HL-60 (cell line): Measurements from ENCODE around the gene ABCA10.

Source experiments
- DNase-seq, 2 experiments: peaks; one replicate each; pipeline ENCODE4 v3.0.0-alpha.2; 2010 to 2020; ENCODE audit warnings: low read depth in 1 of 2, low spot score in 1 of 2
- H3K27ac ChIP-seq: fragments of 250-450 bp; sonication (Bioruptor Pico); replicated peaks from 2 replicates; pipeline ENCODE4 v1.5.1; 2020; ENCODE audit warnings: mild to moderate bottlenecking, moderate library complexity
- H3K27me3 ChIP-seq: fragments of 250-450 bp; sonication (Bioruptor Pico); 2 replicates; pipeline ENCODE4 v1.5.1; 2021; ENCODE audit warnings: mild to moderate bottlenecking, moderate library complexity; ENCODE audit not compliant: insufficient read depth, poor library complexity, severe bottlenecking
- H3K4me3 ChIP-seq: replicated peaks from 2 replicates; pipeline ENCODE4 v1.5.1; 2011; ENCODE audit warnings: mild to moderate bottlenecking, control low read depth, low read length; ENCODE audit not compliant: insufficient read depth
- GABPA ChIP-seq: IDR thresholded peaks from 2 replicates; pipeline ENCODE4 v1.6.1; 2012; ENCODE audit warnings: low read depth
- POLR2AphosphoS5 ChIP-seq: IDR thresholded peaks from 2 replicates; pipeline ENCODE4 v1.6.1; 2012; ENCODE audit warnings: low read depth
- SPI1 ChIP-seq: IDR thresholded peaks from 2 replicates; pipeline ENCODE4 v1.6.1; 2012; ENCODE audit warnings: low read depth, mild to moderate bottlenecking, borderline replicate concordance
- TF ChIP-seq, protein P1 (sequence below): IDR thresholded peaks from 2 replicates; pipeline ENCODE4 v1.6.1; 2012; ENCODE audit warnings: low read depth; ENCODE audit not compliant: insufficient replicate concordance
- TF ChIP-seq, protein P2 (sequence below): IDR thresholded peaks from one replicate; pipeline ENCODE4 v1.5.1; 2011; ENCODE audit warnings: low read length, control low read depth, inconsistent platforms; ENCODE audit not compliant: insufficient read depth

Gene ABCA10

DNA sequence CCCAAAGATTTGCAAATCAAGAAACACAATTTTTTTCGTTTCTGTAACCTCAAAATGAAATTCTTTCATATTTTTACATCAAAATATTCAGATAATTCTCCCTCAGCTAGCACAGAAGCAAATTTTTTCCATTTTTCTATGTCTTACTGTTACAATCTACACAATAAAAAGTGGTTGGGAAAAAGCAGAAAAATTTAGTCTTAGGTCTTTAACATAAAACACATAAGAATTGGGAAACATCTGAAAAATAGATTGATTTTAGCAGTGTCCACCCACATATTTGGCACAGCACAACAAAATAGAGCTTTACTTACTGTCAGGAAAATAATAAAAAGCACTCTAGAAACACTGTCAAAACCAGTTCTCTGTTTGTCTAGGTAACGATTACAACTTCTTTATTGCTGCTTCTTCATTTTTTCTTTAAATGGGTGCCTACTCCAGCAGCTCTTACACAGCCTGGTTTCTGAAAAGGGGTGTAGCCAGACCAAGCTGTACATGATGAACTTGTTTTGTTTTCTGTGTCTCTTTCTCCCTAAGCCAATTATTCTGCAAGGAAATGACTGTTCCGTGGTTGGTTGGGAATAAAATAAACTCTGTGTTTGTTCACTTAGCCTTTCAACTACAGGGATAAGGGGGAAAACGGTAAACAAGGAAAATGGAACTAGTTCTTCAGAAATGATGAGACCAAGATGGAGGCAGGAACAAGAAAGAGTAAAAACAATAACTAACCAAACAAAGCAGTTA is 87.0 kb downstream of the ABCA10 start, which contains the start of gene ABCA6:
Gene ABCA6 (minus strand): TSS at position 465 of the 744 bp plus-strand sequence. CDS start 1,192 bp downstream, outside the sequence.
- Histone ChIP-seq H3K4me3 (no peak within 1 kb of the TSS), H3K27me3 (no peaks in the 10 kb centered on the region), H3K27ac (no peak within 1 kb of the TSS)
- TF ChIP-seq GABPA = no peak
- DNase-seq = no peak

DNA sequence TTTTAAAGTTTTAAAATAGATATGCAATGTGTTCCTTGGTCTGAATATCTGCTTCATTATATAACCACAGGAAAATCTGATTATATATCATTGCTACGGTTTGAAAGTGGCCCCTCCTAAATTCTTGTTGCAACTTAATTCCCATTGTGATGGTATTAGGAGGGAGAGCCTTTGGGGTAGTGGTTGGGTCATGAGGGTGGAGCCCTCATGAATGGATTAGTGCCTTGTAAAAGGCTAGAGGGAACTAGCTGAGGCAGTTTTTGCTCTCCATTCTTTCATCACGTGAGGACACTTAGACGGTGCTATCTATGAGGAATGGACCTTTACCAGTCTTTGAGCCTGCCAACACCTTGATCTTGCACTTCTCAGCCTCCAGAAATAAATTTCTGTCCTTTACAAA is 94.5 kb downstream of the ABCA10 start:
- no peak for DNase-seq
- no peak for TF ChIP-seq POLR2AphosphoS5
- TF ChIP-seq, protein P1, sequence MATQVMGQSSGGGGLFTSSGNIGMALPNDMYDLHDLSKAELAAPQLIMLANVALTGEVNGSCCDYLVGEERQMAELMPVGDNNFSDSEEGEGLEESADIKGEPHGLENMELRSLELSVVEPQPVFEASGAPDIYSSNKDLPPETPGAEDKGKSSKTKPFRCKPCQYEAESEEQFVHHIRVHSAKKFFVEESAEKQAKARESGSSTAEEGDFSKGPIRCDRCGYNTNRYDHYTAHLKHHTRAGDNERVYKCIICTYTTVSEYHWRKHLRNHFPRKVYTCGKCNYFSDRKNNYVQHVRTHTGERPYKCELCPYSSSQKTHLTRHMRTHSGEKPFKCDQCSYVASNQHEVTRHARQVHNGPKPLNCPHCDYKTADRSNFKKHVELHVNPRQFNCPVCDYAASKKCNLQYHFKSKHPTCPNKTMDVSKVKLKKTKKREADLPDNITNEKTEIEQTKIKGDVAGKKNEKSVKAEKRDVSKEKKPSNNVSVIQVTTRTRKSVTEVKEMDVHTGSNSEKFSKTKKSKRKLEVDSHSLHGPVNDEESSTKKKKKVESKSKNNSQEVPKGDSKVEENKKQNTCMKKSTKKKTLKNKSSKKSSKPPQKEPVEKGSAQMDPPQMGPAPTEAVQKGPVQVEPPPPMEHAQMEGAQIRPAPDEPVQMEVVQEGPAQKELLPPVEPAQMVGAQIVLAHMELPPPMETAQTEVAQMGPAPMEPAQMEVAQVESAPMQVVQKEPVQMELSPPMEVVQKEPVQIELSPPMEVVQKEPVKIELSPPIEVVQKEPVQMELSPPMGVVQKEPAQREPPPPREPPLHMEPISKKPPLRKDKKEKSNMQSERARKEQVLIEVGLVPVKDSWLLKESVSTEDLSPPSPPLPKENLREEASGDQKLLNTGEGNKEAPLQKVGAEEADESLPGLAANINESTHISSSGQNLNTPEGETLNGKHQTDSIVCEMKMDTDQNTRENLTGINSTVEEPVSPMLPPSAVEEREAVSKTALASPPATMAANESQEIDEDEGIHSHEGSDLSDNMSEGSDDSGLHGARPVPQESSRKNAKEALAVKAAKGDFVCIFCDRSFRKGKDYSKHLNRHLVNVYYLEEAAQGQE = no peak
- TF ChIP-seq SPI1 = no peak
- no peak for TF ChIP-seq GABPA
- TF ChIP-seq, protein P2, sequence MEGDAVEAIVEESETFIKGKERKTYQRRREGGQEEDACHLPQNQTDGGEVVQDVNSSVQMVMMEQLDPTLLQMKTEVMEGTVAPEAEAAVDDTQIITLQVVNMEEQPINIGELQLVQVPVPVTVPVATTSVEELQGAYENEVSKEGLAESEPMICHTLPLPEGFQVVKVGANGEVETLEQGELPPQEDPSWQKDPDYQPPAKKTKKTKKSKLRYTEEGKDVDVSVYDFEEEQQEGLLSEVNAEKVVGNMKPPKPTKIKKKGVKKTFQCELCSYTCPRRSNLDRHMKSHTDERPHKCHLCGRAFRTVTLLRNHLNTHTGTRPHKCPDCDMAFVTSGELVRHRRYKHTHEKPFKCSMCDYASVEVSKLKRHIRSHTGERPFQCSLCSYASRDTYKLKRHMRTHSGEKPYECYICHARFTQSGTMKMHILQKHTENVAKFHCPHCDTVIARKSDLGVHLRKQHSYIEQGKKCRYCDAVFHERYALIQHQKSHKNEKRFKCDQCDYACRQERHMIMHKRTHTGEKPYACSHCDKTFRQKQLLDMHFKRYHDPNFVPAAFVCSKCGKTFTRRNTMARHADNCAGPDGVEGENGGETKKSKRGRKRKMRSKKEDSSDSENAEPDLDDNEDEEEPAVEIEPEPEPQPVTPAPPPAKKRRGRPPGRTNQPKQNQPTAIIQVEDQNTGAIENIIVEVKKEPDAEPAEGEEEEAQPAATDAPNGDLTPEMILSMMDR = no peak
- H3K4me3 ChIP-seq = no peak overlapping the region
- H3K27me3 ChIP-seq = no peaks in the 10 kb centered on the region
- no peak overlapping the region for H3K27ac ChIP-seq

DNA sequence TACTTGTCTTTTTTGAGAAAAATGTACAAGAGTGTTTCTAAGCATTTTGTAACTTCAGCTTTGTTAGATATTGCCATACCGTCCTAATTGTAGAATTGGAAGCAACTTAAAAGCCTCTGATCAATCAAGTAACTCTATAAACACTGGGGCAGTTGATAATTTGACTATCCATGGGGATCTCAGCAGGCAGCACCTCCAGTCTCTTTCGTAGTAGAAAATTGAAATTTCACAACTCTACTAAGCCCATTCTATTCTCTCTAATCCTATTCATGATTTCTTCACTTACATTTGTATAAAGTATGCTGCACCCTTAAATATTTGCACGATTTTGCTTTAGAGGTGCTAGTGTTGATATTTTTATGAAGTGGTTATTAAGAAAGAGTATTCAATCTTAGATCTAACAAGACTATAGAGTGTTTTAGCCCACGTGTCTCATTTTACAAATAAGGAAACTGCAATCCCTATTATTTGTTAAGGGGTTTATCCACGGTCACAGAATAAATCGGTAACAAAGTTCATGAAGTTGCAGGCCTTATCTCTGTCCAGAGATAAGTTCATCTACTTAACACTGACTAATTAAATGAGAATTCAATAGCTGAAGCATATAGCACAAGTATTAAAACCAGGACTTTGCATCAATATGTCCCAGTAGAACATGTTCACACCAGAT is 97.9 kb downstream of the ABCA10 start:
- no peak for DNase-seq
- TF ChIP-seq, protein P2 = no peak
- TF ChIP-seq POLR2AphosphoS5 = no peak
- TF ChIP-seq SPI1 = no peak
- TF ChIP-seq, protein P1 = no peak
- TF ChIP-seq GABPA = no peak
- Histone ChIP-seq H3K27ac (no peak overlapping the region), H3K27me3 (no peaks in the 10 kb centered on the region), H3K4me3 (no peak overlapping the region)

DNA sequence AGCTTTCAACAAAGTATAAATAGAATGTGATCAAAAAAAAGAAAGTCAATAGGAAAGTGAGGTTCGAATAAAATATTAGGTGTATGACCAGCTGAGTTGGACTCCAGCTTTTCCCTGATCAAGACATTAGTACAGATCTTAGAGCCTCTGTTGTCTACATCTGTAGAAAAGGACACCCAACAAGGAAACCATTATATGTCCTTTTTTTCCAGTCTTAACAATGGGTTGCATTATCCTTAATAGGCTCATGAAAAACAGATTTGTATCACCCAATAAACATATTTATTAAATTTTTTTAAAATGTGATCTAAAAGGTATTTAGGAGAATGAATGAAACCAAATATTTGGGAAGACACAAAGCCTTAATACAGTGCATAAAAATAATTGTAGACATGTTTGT is 105.0 kb downstream of the ABCA10 start:
- TF ChIP-seq, protein P2 = no peak
- TF ChIP-seq SPI1 = no peak
- TF ChIP-seq GABPA = no peak
- TF ChIP-seq, protein P1 = no peak
- no peak for TF ChIP-seq POLR2AphosphoS5
- Histone ChIP-seq H3K27ac (no peak overlapping the region), H3K27me3 (no peaks in the 10 kb centered on the region), H3K4me3 (no peak overlapping the region)
- DNase-seq = no peak
